Immature natural killer cell (primary cell): ENCODE results near the gene PIKFYVE. TPM values are rescaled to one million over a fixed set of nuclear protein-coding genes. Genes with fewer than 3 reads are reported as not detected.
"Not testable (repeated sequence)": the region's sequence is repeated elsewhere in the genome, so short reads cannot be mapped to it uniquely, and the experiment has no call there.

Experiments
- DNase-seq, 3 donors: peaks; one replicate each; pipeline ENCODE4 v3.0.0; 2022; ENCODE audit warnings: mixed read lengths in 1 of 3
- H3K27ac Mint-ChIP-seq, 6 donors: one replicate each; pipeline ENCODE4 v1.8.0; 2020; ENCODE audit warnings: mixed read lengths in 6 of 6, mild to moderate bottlenecking in 5 of 6, inconsistent platforms in 4 of 6, moderate library complexity in 3 of 6
- H3K27me3 Mint-ChIP-seq, 3 donors: one replicate each; pipeline ENCODE4 v1.8.0; 2020 to 2021; ENCODE audit warnings: low read depth in 3 of 3, mild to moderate bottlenecking in 3 of 3, mixed read lengths in 3 of 3, moderate library complexity in 3 of 3, inconsistent platforms in 1 of 3
- H3K36me3 Mint-ChIP-seq, 3 donors: one replicate each; pipeline ENCODE4 v1.8.0; 2020; ENCODE audit warnings: mixed read lengths in 3 of 3, inconsistent platforms in 2 of 3, mild to moderate bottlenecking in 2 of 3
- H3K4me1 Mint-ChIP-seq, 2 donors: one replicate each; pipeline ENCODE4 v1.8.0; 2020; ENCODE audit warnings: inconsistent platforms in 2 of 2, mild to moderate bottlenecking in 2 of 2, mixed read lengths in 2 of 2, moderate library complexity in 1 of 2
- H3K4me3 Mint-ChIP-seq, 5 donors: one replicate each; pipeline ENCODE4 v1.8.0; 2020; ENCODE audit warnings: mild to moderate bottlenecking in 5 of 5, mixed read lengths in 5 of 5, inconsistent platforms in 3 of 5, moderate library complexity in 3 of 5
- H3K9me3 Mint-ChIP-seq, 6 donors: one replicate each; pipeline ENCODE4 v1.8.0; 2020; ENCODE audit warnings: mild to moderate bottlenecking in 6 of 6, mixed read lengths in 6 of 6, inconsistent platforms in 4 of 6, moderate library complexity in 3 of 6
- polyA plus RNA-seq, 3 donors: library from polyadenylated mRNA; unstranded; fragments of 300-500 nt; fragmentation: Illumina TruSeq; gene quantifications; one replicate each; pipeline ENCODE4 v1.2.3, GENCODE V29; 2021

Gene PIKFYVE
- polyA plus RNA-seq, 3 donors from 2014 or later = 5.5 to 14.5 (median 10.5) TPM

- H3K27me3 Mint-ChIP-seq = peaks cover 0 to 6% (median 2%) of the 10 kb centered on the region in 3 donors
- H3K27ac Mint-ChIP-seq = no peak overlapping the region
- no peak overlapping the region for H3K4me3 Mint-ChIP-seq
Measured at GRCh38 chr2:208392300-208392699, 126.2 kb downstream of the PIKFYVE start.

GRCh38 chr2:208396796-208397195 lies 130.7 kb downstream of the PIKFYVE start:
- H3K27me3 Mint-ChIP-seq = peaks cover 0 to 15% (median 2%) of the 10 kb centered on the region in 3 donors
- peaks cover 9 to 25% (median 18%) of the 10 kb centered on the region in 6 donors for H3K9me3 Mint-ChIP-seq
- not testable (repeated sequence) for H3K4me1 Mint-ChIP-seq, H3K36me3 Mint-ChIP-seq, H3K27ac Mint-ChIP-seq, DNase-seq, H3K4me3 Mint-ChIP-seq

More at GRCh38 chr2:208392300-208392699, 126.2 kb downstream of the PIKFYVE start:
- peaks cover 7 to 25% (median 18%) of the 10 kb centered on the region in 6 donors for H3K9me3 Mint-ChIP-seq
- H3K4me1 Mint-ChIP-seq = peaks cover 0 to 3% of the 10 kb centered on the region in 2 donors
- no peak for DNase-seq
- H3K36me3 Mint-ChIP-seq = peaks cover 0 to 3% (median 0%) of the 10 kb centered on the region in 3 donors

- Mint-ChIP-seq H3K4me1 (peaks cover 0 to 3% of the 10 kb centered on the region in 2 donors), H3K36me3 (peaks cover 0 to 3% (median 0%) of the 10 kb centered on the region in 3 donors), H3K4me3 (no peak overlapping the region), H3K9me3 (peaks cover 4 to 13% (median 11%) of the 10 kb centered on the region in 6 donors), H3K27ac (no peak overlapping the region), H3K27me3 (peaks cover 2 to 19% (median 4%) of the 10 kb centered on the region in 3 donors)
- no peak for DNase-seq
Measured at GRCh38 chr2:208399201-208399600, 133.1 kb downstream of the PIKFYVE start.

- peaks cover 0 to 2% of the 10 kb centered on the region in 2 donors for H3K4me1 Mint-ChIP-seq
- H3K4me3 Mint-ChIP-seq = peak within 1 kb of the TSS in 1 of 5 donors; percentile 31
- H3K27me3 Mint-ChIP-seq = peaks cover 9 to 18% (median 18%) of the 10 kb centered on the region in 3 donors
- no peaks in the 10 kb centered on the region for H3K36me3 Mint-ChIP-seq
- H3K9me3 Mint-ChIP-seq = no peaks in the 10 kb centered on the region
- no peak for DNase-seq
- H3K27ac Mint-ChIP-seq = no peak within 1 kb of the TSS
Measured at GRCh38 chr2:208406474-208407451, 140.7 kb downstream of the PIKFYVE start, which contains the start of gene PTH2R. PTH2R (plus strand) TSS chr2:208406792; CDS start chr2:208407044, 252 bp downstream.

GRCh38 chr2:208407667-208408066 lies 141.6 kb downstream of the PIKFYVE start:
- Mint-ChIP-seq H3K4me3 (no peak overlapping the region), H3K4me1 (peaks cover 0 to 2% of the 10 kb centered on the region in 2 donors), H3K36me3 (no peaks in the 10 kb centered on the region), H3K27me3 (peaks cover 7 to 18% (median 18%) of the 10 kb centered on the region in 3 donors), H3K27ac (no peak overlapping the region), H3K9me3 (no peaks in the 10 kb centered on the region)
- DNase-seq = no peak

Other genes with a start within 250 kb of the PIKFYVE start
- 1 to 10 TPM; 2.8 to 6.5 (median 3.1) TPM for gene PLEKHM3, start 240.7 kb upstream of the PIKFYVE start, polyA plus RNA-seq
- not detected for gene CRYGD, start 141.7 kb upstream of the PIKFYVE start, polyA plus RNA-seq
- not detected for gene CRYGC, start 136.4 kb upstream of the PIKFYVE start, polyA plus RNA-seq
- not detected for gene CRYGB, start 120.1 kb upstream of the PIKFYVE start, polyA plus RNA-seq
- not detected for gene CRYGA, start 102.7 kb upstream of the PIKFYVE start, polyA plus RNA-seq
- gene C2orf80, start 76.2 kb upstream of the PIKFYVE start, polyA plus RNA-seq = not detected
- gene IDH1, start 11.2 kb upstream of the PIKFYVE start, polyA plus RNA-seq = 10 to 100 TPM in 2 of 3 donors, 1 to 10 TPM in 1; 5.2 to 10.7 (median 10.6) TPM
- under 1 TPM in 1 of 3 donors, not detected in 2; 0.07 TPM for gene PTH2R, start 140.5 kb downstream of the PIKFYVE start, polyA plus RNA-seq